Measurements from ENCODE around the gene DIAPH3. TPM values are rescaled to one million over a fixed set of nuclear protein-coding genes. Genes with fewer than 3 reads are reported as not detected.

DIAPH3 gene
- total and polyA plus RNA-seq, 2 donors: 0.80 to 4.5 TPM

DNA sequence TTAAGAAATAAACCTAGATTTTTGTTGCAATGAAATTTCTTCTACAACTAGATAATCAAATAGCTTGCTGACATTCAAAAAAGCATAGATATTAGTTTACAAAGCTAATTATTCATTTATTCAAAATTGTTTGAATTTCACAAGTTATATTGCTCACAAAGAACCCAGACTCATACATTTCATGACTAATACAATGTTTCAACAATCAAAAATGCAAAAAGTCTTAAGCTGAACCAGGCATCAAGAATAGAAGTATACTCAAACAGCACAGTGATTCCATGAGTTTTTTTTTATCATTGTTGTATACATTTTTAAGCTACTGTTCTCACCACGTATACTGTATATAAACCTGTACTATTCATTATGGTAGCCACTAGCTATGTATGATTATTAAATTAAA lies 51.0 kb downstream of the DIAPH3 start:
- peaks cover 2 to 6% of the 10 kb centered on the region in 2 donors for H3K36me3 ChIP-seq (ENCODE audit: control insufficient read depth in 2 of 2, insufficient read depth in 2 of 2, low read length in 1 of 2)
- H3K4me1 ChIP-seq (ENCODE audit: control insufficient read depth in 2 of 2, insufficient read depth in 2 of 2, low read length in 2 of 2): no peaks in the 10 kb centered on the region
- no peaks in the 10 kb centered on the region for H3K27me3 ChIP-seq (ENCODE audit: control insufficient read depth in 2 of 2, insufficient read depth in 1 of 2, low read length in 1 of 2)
- no peaks in the 10 kb centered on the region for H3K9me3 ChIP-seq (ENCODE audit: control insufficient read depth in 2 of 2, insufficient read depth in 1 of 2, low read length in 1 of 2)
- DNase-seq (ENCODE audit: low read depth in 6 of 9, low spot score in 9 of 9): no peak
- no peak overlapping the region for H3K27ac ChIP-seq (ENCODE audit: low read depth in 1 of 2, low read length in 1 of 2)
- 97% methylated on average over 1 of the region's 1 CpG for WGBS
- H3K4me3 ChIP-seq (ENCODE audit: low read length in 2 of 2): no peak overlapping the region

DNA sequence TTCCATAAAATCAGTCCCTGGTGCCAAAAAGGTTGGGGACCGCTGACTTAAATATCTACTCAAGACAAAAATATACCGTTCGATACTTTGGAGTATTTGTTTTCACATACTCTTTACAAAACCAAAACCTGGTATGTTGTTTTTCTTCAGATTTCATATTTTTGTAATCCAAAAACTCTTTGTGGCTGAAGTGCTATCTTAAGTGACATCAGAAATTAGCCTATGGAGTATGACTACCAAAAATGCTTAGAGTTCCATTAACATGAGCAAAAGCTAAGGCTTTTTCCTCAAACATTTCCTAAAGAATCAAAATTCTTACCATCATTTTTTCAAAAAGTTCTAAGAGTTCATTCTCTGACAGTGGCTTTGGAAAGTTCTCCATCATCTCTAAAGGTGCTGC lies 52.0 kb downstream of the DIAPH3 start:
- WGBS: 97% methylated on average over 3 of the region's 3 CpGs
- DNase-seq (ENCODE audit: low read depth in 6 of 9, low spot score in 9 of 9): no peak

DNA sequence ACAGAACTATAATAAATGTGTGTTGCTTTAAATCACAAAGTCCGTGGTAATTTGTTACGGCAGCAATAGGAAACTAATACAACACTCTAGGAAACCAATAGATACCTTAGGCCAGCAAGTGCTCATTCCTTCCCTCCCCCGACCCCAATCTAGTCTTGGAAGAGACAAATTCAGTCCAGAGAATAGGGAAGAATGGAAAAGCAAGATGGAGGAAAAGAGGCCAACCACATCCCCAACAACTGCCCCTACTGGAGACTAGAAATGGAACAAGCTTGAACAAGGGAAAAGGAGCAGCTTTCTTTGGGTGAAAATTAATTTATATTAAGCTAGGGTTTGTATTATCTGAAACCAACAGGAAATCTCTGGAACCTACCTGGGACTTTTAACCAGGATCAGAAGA lies 54.4 kb downstream of the DIAPH3 start:
- WGBS: 98% methylated on average over 3 of the region's 3 CpGs
- DNase-seq (ENCODE audit: low read depth in 6 of 9, low spot score in 9 of 9): no peak
- H3K27me3 ChIP-seq (ENCODE audit: control insufficient read depth in 2 of 2, insufficient read depth in 1 of 2, low read length in 1 of 2): no peaks in the 10 kb centered on the region
- no peaks in the 10 kb centered on the region for H3K4me1 ChIP-seq (ENCODE audit: control insufficient read depth in 2 of 2, insufficient read depth in 2 of 2, low read length in 2 of 2)
- H3K36me3 ChIP-seq (ENCODE audit: control insufficient read depth in 2 of 2, insufficient read depth in 2 of 2, low read length in 1 of 2): peaks cover 2 to 6% of the 10 kb centered on the region in 2 donors
- H3K9me3 ChIP-seq (ENCODE audit: control insufficient read depth in 2 of 2, insufficient read depth in 1 of 2, low read length in 1 of 2): no peaks in the 10 kb centered on the region
- H3K4me3 ChIP-seq (ENCODE audit: low read length in 2 of 2): no peak overlapping the region
- H3K27ac ChIP-seq (ENCODE audit: low read depth in 1 of 2, low read length in 1 of 2): no peak overlapping the region

More for the DNA sequence above, 52.0 kb downstream of the DIAPH3 start:
- no peaks in the 10 kb centered on the region for H3K27me3 ChIP-seq (ENCODE audit: control insufficient read depth in 2 of 2, insufficient read depth in 1 of 2, low read length in 1 of 2)
- no peak overlapping the region for H3K27ac ChIP-seq (ENCODE audit: low read depth in 1 of 2, low read length in 1 of 2)
- no peaks in the 10 kb centered on the region for H3K9me3 ChIP-seq (ENCODE audit: control insufficient read depth in 2 of 2, insufficient read depth in 1 of 2, low read length in 1 of 2)
- peaks cover 2 to 6% of the 10 kb centered on the region in 2 donors for H3K36me3 ChIP-seq (ENCODE audit: control insufficient read depth in 2 of 2, insufficient read depth in 2 of 2, low read length in 1 of 2)
- no peak overlapping the region for H3K4me3 ChIP-seq (ENCODE audit: low read length in 2 of 2)
- no peaks in the 10 kb centered on the region for H3K4me1 ChIP-seq (ENCODE audit: control insufficient read depth in 2 of 2, insufficient read depth in 2 of 2, low read length in 2 of 2)

DNA sequence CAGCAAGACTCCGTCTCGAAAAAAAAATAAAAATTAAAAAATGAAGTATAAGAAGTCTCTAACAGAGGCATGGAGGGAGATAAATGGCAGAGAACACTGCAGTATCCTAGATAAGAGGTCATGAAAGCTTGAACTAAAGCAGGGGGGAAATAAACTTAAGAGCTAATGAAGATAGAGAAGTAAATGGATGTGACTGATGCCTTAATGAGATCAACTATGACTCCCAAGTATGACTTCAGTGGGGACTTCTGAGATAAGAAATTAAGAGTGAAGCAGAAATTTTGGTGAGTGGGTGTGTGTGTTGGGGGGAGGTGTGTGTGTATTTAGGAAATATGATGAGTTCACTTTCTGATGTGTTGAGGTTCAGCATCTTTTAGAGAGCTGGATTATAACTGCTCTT lies 55.1 kb downstream of the DIAPH3 start:
- H3K4me1 ChIP-seq (ENCODE audit: control insufficient read depth in 2 of 2, insufficient read depth in 2 of 2, low read length in 2 of 2): no peaks in the 10 kb centered on the region
- no peaks in the 10 kb centered on the region for H3K27me3 ChIP-seq (ENCODE audit: control insufficient read depth in 2 of 2, insufficient read depth in 1 of 2, low read length in 1 of 2)
- H3K9me3 ChIP-seq (ENCODE audit: control insufficient read depth in 2 of 2, insufficient read depth in 1 of 2, low read length in 1 of 2): no peaks in the 10 kb centered on the region
- H3K36me3 ChIP-seq (ENCODE audit: control insufficient read depth in 2 of 2, insufficient read depth in 2 of 2, low read length in 1 of 2): peaks cover 0 to 6% of the 10 kb centered on the region in 2 donors
- no peak overlapping the region for H3K27ac ChIP-seq (ENCODE audit: low read depth in 1 of 2, low read length in 1 of 2)
- no peak overlapping the region for H3K4me3 ChIP-seq (ENCODE audit: low read length in 2 of 2)
- 96% methylated on average over 2 of the region's 2 CpGs for WGBS
- DNase-seq (ENCODE audit: low read depth in 6 of 9, low spot score in 9 of 9): no peak

DNA sequence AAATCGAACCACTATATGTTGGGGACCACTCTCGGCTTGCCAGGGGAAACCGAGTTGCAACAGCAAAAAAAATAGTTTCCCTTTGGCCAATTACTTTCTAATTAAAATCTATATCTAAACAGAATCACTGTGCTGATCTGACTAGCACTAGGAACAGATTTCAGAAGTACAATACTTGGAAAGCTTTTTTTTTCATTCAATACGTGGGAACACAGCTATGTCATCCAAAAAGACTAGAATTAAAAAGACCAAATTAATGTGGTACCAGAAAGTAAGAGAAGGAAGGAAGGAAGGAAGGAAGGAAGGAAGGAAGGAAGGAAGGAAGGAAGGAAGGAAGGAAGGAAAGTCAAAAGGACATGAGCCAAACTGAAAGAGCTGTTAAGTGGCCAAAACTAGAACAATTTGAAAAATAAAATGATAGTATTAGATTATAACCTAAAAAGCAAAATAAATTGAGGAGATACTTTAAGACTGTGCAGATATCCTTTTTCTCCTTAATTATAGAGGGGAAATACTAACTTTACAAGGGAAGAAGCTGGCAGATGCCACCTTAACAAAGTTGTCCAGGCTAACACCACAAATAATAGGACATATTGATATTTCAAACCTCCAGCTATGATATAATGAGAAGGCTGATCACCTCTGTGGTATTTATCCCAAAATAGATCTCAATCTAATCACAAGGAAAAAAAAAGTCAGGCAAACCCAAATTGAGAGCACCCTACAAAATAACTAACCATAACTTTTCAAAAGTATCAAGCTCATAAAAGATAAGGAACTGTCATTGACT lies 63.9 kb downstream of the DIAPH3 start:
- Histone ChIP-seq H3K9me3 (ENCODE audit: control insufficient read depth in 2 of 2, insufficient read depth in 1 of 2, low read length in 1 of 2) (no peaks in the 10 kb centered on the region), H3K27me3 (ENCODE audit: control insufficient read depth in 2 of 2, insufficient read depth in 1 of 2, low read length in 1 of 2) (no peaks in the 10 kb centered on the region), H3K4me1 (ENCODE audit: control insufficient read depth in 2 of 2, insufficient read depth in 2 of 2, low read length in 2 of 2) (no peaks in the 10 kb centered on the region), H3K27ac (ENCODE audit: low read depth in 1 of 2, low read length in 1 of 2) (no peak overlapping the region), H3K4me3 (ENCODE audit: low read length in 2 of 2) (no peak overlapping the region), H3K36me3 (ENCODE audit: control insufficient read depth in 2 of 2, insufficient read depth in 2 of 2, low read length in 1 of 2) (no peaks in the 10 kb centered on the region)
- WGBS: 97% methylated on average over 4 of the region's 4 CpGs
- DNase-seq (ENCODE audit: low read depth in 6 of 9, low spot score in 9 of 9): no peak

DNA sequence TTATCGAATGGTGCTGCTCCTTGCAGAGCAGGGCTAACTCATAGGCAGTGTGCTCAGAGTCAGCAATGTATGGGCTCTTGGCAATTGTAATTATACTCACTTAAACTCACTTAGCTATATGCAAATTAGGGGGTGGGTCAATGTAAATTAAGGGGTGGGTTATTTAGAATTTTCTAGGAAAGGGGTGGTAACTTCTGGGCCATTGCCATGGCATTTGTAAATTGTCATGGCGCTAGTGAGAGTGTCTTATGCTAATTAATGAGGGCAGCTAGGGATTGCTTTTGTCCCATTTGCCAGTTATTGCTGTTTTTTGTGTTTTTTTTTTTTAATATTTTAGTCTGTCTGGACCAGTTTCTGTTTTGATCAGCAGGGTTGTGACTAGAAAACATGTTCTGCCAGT lies 68.4 kb downstream of the DIAPH3 start:
- Histone ChIP-seq H3K27me3 (ENCODE audit: control insufficient read depth in 2 of 2, insufficient read depth in 1 of 2, low read length in 1 of 2) (no peaks in the 10 kb centered on the region), H3K36me3 (ENCODE audit: control insufficient read depth in 2 of 2, insufficient read depth in 2 of 2, low read length in 1 of 2) (no peaks in the 10 kb centered on the region), H3K27ac (ENCODE audit: low read depth in 1 of 2, low read length in 1 of 2) (no peak overlapping the region), H3K4me1 (ENCODE audit: control insufficient read depth in 2 of 2, insufficient read depth in 2 of 2, low read length in 2 of 2) (no peaks in the 10 kb centered on the region), H3K9me3 (ENCODE audit: control insufficient read depth in 2 of 2, insufficient read depth in 1 of 2, low read length in 1 of 2) (no peaks in the 10 kb centered on the region), H3K4me3 (ENCODE audit: low read length in 2 of 2) (no peak overlapping the region)
- WGBS: 97% methylated on average over 2 of the region's 2 CpGs
- DNase-seq (ENCODE audit: low read depth in 6 of 9, low spot score in 9 of 9): no peak

DNA sequence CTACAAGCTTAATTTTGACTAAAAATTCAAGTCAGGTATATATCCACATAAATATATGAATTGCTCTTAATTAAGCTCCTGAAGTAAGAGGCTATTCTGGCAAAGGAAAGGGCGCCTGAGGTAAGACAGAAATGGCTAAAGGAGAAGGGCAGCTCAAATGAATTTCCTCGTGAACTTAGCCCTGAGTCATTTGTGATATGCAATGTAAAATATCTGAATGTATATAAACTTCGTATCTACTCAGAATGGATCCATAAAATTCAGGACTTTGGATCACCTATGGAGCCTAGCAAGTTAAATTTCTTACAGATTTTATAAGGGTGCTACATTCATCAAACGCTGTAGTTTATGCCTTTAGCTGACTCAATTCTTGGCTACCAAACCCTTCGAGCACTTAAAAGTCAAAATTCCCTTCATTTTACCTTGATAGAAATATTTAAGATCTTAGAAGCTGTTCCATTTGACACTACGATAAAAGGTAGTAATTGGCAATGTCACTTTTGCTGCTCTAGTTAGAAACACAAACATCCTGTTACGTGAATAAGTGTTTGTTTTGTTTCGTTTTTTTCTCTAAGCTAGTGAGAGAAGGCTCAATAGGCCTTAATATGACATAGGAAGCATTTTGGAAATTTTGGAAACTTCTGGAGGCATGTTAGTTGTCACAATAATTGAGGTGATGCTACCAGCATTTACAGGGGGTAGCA lies 69.2 kb downstream of the DIAPH3 start:
- H3K27ac ChIP-seq (ENCODE audit: low read depth in 1 of 2, low read length in 1 of 2): no peak overlapping the region
- no peak overlapping the region for H3K4me3 ChIP-seq (ENCODE audit: low read length in 2 of 2)
- H3K9me3 ChIP-seq (ENCODE audit: control insufficient read depth in 2 of 2, insufficient read depth in 1 of 2, low read length in 1 of 2): no peaks in the 10 kb centered on the region
- DNase-seq (ENCODE audit: low read depth in 6 of 9, low spot score in 9 of 9): no peak
- WGBS: 98% methylated on average over 8 of the region's 8 CpGs
- H3K27me3 ChIP-seq (ENCODE audit: control insufficient read depth in 2 of 2, insufficient read depth in 1 of 2, low read length in 1 of 2): no peaks in the 10 kb centered on the region
- H3K4me1 ChIP-seq (ENCODE audit: control insufficient read depth in 2 of 2, insufficient read depth in 2 of 2, low read length in 2 of 2): no peaks in the 10 kb centered on the region
- no peaks in the 10 kb centered on the region for H3K36me3 ChIP-seq (ENCODE audit: control insufficient read depth in 2 of 2, insufficient read depth in 2 of 2, low read length in 1 of 2)

DNA sequence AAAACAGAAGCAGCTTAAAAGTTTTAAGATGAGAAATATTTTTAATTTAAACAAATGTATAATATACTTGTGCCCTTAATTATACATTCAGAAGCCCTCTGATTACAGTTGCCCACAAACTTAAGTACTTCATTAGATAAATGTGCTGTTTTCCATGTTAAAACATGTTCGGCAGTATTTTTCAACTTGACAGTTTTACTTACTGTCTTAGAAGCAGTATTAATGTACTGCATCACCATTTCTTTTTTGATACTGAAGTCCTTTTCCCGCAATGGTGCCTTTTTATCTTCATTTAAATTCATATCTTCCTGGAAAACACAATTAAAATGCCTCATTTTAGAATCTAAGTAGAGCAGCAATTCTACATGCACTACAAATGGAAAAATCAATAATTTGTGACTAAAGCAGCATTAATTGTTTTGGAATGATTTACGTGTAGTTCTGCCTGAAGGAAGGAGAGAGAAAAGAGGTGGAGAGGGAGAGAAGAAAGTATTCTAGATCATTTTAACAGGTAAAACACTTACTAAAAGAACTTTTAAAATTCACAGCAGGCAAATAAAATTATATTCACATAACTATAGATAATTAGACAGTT lies 70.2 kb downstream of the DIAPH3 start:
- H3K4me3 ChIP-seq (ENCODE audit: low read length in 2 of 2): no peak overlapping the region
- H3K9me3 ChIP-seq (ENCODE audit: control insufficient read depth in 2 of 2, insufficient read depth in 1 of 2, low read length in 1 of 2): no peaks in the 10 kb centered on the region
- no peak for DNase-seq (ENCODE audit: low read depth in 6 of 9, low spot score in 9 of 9)
- no peaks in the 10 kb centered on the region for H3K27me3 ChIP-seq (ENCODE audit: control insufficient read depth in 2 of 2, insufficient read depth in 1 of 2, low read length in 1 of 2)
- no peaks in the 10 kb centered on the region for H3K36me3 ChIP-seq (ENCODE audit: control insufficient read depth in 2 of 2, insufficient read depth in 2 of 2, low read length in 1 of 2)
- WGBS: 97% methylated on average over 3 of the region's 3 CpGs
- H3K4me1 ChIP-seq (ENCODE audit: control insufficient read depth in 2 of 2, insufficient read depth in 2 of 2, low read length in 2 of 2): no peaks in the 10 kb centered on the region
- H3K27ac ChIP-seq (ENCODE audit: low read depth in 1 of 2, low read length in 1 of 2): no peak overlapping the region

DNA sequence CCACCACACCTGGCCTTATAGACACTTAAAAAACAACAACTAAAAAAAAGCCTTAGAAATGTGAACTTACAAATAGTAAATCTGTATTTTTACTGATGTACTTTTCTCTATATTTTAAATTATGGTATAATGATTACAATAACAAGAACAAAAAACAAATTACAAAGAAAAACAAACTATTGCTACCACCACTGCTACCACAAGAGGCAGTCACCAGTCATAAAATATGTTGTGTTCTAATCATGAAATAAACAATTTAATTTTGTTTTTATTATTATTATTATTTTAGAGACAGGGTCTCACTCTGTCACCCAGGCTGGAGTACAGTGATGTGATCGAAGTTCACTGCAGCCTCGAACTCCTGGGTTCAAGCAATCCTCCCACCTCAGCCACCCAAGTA lies 72.2 kb downstream of the DIAPH3 start:
- no peak for DNase-seq (ENCODE audit: low read depth in 6 of 9, low spot score in 9 of 9)
- Histone ChIP-seq H3K4me3 (ENCODE audit: low read length in 2 of 2) (no peak overlapping the region), H3K4me1 (ENCODE audit: control insufficient read depth in 2 of 2, insufficient read depth in 2 of 2, low read length in 2 of 2) (no peaks in the 10 kb centered on the region), H3K36me3 (ENCODE audit: control insufficient read depth in 2 of 2, insufficient read depth in 2 of 2, low read length in 1 of 2) (no peaks in the 10 kb centered on the region), H3K9me3 (ENCODE audit: control insufficient read depth in 2 of 2, insufficient read depth in 1 of 2, low read length in 1 of 2) (no peaks in the 10 kb centered on the region), H3K27ac (ENCODE audit: low read depth in 1 of 2, low read length in 1 of 2) (no peak overlapping the region), H3K27me3 (ENCODE audit: control insufficient read depth in 2 of 2, insufficient read depth in 1 of 2, low read length in 1 of 2) (no peaks in the 10 kb centered on the region)
- 97% methylated on average over 2 of the region's 2 CpGs for WGBS

Measured in thymus (tissue), 11 donors.